HepG2 (cell line): ENCODE results near the gene RRAD. TPM values are rescaled to one million over a fixed set of nuclear protein-coding genes. Genes with fewer than 3 reads are reported as not detected.

Experiments
- KLF16 ChIP-seq, 2 experiments: sonication (generic) in 1 of 2; formaldehyde crosslinking in 1 of 2; IDR thresholded peaks; 2 replicates each; pipeline versions ENCODE4 v1.6.1 to v1.8.0; 2016 to 2023; ENCODE audit warnings: missing genetic modification reagents in 2 of 2, missing compliant biosample characterization in 1 of 2
- MBNL3 ChIP-seq: fragments of 250-450 bp; sonication (Bioruptor Pico); conservative IDR thresholded peaks from 2 replicates; pipeline ENCODE4 v1.8.0; 2022; ENCODE audit warnings: mild to moderate bottlenecking, inconsistent platforms
- PAX8 ChIP-seq: sonication (generic); formaldehyde crosslinking; IDR thresholded peaks from 2 replicates; pipeline ENCODE4 v1.8.0; 2022; ENCODE audit warnings: mild to moderate bottlenecking, missing genetic modification reagents, borderline replicate concordance
- ZNF747 ChIP-seq: sonication (generic); formaldehyde crosslinking; IDR thresholded peaks from 2 replicates; pipeline ENCODE4 v1.8.1; 2023; ENCODE audit warnings: missing genetic modification reagents, mild to moderate bottlenecking, borderline replicate concordance
- polyA plus RNA-seq, 8 experiments: library from polyadenylated mRNA; depleted of rRNA in 3 of 8; stranded (reverse) in 7 of 8; unstranded in 1 of 8; fragments of >200 nt; fragmentation: Illumina TruSeq in 4 of 8; extraction: Trizol in 4 of 8; gene quantifications; 2 replicates each; pipeline versions ENCODE4 v1.2.1 to v1.2.3, GENCODE V29; 2011 to 2016; ENCODE audit warnings: low read depth in 4 of 8, missing spikeins in 1 of 8, mixed read lengths in 1 of 8; ENCODE audit not compliant: insufficient read depth in 1 of 8
- total RNA-seq, 5 experiments: library from RNA; depleted of rRNA; stranded (reverse); fragments of >200 nt; fragmentation: Illumina TruSeq; extraction: Trizol; gene quantifications; 2 replicates each; pipeline ENCODE4 v1.2.3, GENCODE V29; 2016; ENCODE audit warnings: low read depth in 1 of 5
- TF ChIP-seq, protein P1 (sequence below), 2 experiments: sonication (generic) in 1 of 2; formaldehyde crosslinking in 1 of 2; IDR thresholded peaks; 2 replicates each; pipeline versions ENCODE4 v1.4.0 to v1.6.1; 2016 to 2020; ENCODE audit warnings: borderline replicate concordance in 1 of 2, low read depth in 1 of 2, mild to moderate bottlenecking in 1 of 2, missing genetic modification reagents in 1 of 2
- TF ChIP-seq, protein P2 (sequence below): sonication (generic); formaldehyde crosslinking; IDR thresholded peaks from 2 replicates; pipeline ENCODE4 v1.4.0; 2020; ENCODE audit warnings: mild to moderate bottlenecking, missing genetic modification reagents
- TF ChIP-seq, protein P3 (sequence below): fragments of 450-650 bp; IDR thresholded peaks from 2 replicates; pipeline ENCODE4 v1.6.1; 2017; ENCODE audit warnings: mild to moderate bottlenecking
- TF ChIP-seq, protein P4 (sequence below): IDR thresholded peaks from 2 replicates; pipeline ENCODE4 v1.6.1; 2012; ENCODE audit warnings: inconsistent platforms
- TF ChIP-seq, protein P5 (sequence below): sonication (generic); formaldehyde crosslinking; IDR thresholded peaks from 2 replicates; pipeline ENCODE4 v1.4.0; 2020; ENCODE audit warnings: missing genetic modification reagents

Gene RRAD
- total and polyA plus RNA-seq, 2 of the 13 experiments (the other 11 are each of a cell fraction or from before 2014, with no cell fraction given) = 0.80 to 1.1 TPM

DNA sequence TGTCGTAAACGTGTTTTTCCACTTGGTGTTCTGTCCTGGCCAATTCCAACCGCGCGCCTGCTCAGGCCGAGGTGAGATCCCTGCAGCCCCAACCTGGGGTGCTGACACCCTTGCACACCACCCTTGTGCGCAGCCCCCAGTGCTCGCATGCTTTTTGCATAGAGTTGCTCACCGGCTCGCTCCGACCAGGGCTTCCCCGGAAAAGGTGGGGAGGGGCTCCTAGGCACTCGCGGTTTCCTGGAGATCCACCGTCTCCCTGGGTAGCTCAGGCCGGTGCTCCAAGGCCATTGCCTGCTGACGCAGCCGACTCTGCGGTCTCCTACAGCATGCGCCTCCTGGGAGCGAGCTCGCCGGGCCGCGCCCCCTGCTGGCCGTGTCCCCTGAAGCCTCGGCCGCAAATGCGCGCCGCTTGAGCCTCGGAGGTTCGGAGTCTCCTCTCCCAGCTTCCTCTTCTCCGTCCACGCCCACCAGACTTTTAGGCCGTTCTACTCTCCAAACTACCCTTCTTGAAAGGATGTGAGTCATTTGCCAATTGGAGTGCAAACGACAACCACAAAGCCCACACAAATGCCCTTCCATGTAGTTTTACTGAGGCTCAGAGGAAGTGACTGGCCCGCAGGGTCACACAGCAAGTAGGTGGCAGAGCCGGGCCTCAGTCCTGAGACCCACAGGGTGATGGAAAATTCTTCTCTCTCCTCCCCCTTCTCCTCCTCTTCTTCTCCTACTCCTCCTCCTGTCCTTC lies 52.2 kb downstream of the RRAD start (continued):
- TF ChIP-seq, protein P1, sequence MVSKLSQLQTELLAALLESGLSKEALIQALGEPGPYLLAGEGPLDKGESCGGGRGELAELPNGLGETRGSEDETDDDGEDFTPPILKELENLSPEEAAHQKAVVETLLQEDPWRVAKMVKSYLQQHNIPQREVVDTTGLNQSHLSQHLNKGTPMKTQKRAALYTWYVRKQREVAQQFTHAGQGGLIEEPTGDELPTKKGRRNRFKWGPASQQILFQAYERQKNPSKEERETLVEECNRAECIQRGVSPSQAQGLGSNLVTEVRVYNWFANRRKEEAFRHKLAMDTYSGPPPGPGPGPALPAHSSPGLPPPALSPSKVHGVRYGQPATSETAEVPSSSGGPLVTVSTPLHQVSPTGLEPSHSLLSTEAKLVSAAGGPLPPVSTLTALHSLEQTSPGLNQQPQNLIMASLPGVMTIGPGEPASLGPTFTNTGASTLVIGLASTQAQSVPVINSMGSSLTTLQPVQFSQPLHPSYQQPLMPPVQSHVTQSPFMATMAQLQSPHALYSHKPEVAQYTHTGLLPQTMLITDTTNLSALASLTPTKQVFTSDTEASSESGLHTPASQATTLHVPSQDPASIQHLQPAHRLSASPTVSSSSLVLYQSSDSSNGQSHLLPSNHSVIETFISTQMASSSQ (IDR thresholded peaks at IDR 0.05; ENCODE audit: low read depth) = no peak
- TF ChIP-seq, protein P1 (CRISPR knock-in tag; IDR thresholded peaks at IDR 0.05; ENCODE audit: borderline replicate concordance) = peak; percentile 61; the same call in 1 of the 2 replicates
- TF ChIP-seq, protein P2, sequence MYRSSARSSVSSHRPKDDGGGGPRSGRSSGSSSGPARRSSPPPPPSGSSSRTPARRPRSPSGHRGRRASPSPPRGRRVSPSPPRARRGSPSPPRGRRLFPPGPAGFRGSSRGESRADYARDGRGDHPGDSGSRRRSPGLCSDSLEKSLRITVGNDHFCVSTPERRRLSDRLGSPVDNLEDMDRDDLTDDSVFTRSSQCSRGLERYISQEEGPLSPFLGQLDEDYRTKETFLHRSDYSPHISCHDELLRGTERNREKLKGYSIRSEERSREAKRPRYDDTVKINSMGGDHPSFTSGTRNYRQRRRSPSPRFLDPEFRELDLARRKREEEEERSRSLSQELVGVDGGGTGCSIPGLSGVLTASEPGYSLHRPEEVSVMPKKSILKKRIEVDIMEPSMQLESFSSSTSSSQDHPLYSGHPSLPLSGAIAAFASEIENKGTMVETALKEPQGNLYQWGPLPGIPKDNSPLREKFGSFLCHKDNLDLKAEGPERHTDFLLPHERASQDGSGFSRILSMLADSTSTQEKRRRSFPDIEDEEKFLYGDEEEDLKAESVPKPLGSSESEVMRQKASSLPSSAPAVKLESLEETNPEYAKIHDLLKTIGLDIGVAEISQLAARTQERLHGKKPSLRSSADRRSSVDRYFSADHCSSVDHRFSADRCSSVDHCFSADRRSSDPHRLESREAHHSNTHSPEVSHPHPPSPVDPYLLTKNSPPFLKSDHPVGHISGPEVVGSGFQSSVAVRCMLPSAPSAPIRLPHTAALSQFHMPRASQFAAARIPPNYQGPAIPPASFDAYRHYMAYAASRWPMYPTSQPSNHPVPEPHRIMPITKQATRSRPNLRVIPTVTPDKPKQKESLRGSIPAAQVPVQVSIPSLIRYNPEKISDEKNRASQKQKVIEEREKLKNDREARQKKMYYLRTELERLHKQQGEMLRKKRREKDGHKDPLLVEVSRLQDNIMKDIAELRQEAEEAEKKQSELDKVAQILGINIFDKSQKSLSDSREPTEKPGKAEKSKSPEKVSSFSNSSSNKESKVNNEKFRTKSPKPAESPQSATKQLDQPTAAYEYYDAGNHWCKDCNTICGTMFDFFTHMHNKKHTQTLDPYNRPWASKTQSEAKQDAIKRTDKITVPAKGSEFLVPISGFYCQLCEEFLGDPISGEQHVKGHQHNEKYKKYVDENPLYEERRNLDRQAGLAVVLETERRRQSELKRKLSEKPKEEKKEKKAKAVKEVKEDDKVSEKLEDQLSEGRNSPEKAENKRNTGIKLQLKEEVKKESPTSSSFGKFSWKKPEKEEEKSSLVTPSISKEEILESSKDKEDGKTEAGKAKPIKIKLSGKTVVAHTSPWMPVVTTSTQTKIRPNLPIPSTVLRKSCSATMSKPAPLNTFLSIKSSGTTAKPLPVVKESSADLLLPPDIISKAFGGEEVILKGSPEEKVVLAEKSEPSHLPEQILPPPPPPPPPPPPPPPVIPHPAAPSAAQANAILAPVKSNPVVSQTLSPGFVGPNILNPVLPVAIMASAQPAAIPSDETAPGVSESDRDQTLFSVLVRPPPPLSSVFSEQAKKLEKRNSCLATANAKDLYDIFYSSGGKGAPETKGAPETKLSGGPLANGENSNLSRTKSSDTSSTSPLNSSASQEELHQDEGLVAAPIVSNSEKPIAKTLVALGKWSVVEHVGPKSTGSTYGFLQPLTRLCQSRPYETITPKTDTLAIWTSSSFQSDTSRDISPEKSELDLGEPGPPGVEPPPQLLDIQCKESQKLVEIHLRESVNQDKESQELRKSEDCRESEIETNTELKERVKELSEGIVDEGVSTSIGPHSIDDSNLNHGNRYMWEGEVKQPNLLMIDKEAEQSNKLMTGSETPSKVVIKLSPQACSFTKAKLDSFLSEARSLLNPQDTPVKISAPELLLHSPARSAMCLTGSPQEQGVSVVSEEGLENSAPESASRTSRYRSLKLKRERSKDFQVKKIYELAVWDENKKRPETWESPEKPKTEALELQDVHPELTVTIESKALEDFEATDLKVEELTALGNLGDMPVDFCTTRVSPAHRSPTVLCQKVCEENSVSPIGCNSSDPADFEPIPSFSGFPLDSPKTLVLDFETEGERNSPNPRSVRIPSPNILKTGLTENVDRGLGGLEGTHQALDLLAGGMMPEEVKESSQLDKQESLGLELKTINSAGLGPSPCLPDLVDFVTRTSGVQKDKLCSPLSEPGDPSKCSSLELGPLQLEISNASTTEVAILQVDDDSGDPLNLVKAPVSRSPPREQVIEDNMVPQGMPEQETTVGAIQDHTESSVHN (CRISPR knock-in tag) = no peak
- TF ChIP-seq ZNF747 (CRISPR knock-in tag) = peak; percentile 87; the same call in 1 of the 2 replicates
- TF ChIP-seq, protein P3, sequence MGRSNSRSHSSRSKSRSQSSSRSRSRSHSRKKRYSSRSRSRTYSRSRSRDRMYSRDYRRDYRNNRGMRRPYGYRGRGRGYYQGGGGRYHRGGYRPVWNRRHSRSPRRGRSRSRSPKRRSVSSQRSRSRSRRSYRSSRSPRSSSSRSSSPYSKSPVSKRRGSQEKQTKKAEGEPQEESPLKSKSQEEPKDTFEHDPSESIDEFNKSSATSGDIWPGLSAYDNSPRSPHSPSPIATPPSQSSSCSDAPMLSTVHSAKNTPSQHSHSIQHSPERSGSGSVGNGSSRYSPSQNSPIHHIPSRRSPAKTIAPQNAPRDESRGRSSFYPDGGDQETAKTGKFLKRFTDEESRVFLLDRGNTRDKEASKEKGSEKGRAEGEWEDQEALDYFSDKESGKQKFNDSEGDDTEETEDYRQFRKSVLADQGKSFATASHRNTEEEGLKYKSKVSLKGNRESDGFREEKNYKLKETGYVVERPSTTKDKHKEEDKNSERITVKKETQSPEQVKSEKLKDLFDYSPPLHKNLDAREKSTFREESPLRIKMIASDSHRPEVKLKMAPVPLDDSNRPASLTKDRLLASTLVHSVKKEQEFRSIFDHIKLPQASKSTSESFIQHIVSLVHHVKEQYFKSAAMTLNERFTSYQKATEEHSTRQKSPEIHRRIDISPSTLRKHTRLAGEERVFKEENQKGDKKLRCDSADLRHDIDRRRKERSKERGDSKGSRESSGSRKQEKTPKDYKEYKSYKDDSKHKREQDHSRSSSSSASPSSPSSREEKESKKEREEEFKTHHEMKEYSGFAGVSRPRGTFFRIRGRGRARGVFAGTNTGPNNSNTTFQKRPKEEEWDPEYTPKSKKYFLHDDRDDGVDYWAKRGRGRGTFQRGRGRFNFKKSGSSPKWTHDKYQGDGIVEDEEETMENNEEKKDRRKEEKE = no peak
- TF ChIP-seq, protein P4, sequence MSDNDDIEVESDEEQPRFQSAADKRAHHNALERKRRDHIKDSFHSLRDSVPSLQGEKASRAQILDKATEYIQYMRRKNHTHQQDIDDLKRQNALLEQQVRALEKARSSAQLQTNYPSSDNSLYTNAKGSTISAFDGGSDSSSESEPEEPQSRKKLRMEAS = peak; percentile 94
- no peak for TF ChIP-seq PAX8 (CRISPR knock-in tag)
- TF ChIP-seq MBNL3 (CRISPR knock-in tag) = no peak
- no peak for TF ChIP-seq KLF16 (CRISPR knock-in tag; IDR thresholded peaks at IDR 0.05)
- TF ChIP-seq, protein P5, sequence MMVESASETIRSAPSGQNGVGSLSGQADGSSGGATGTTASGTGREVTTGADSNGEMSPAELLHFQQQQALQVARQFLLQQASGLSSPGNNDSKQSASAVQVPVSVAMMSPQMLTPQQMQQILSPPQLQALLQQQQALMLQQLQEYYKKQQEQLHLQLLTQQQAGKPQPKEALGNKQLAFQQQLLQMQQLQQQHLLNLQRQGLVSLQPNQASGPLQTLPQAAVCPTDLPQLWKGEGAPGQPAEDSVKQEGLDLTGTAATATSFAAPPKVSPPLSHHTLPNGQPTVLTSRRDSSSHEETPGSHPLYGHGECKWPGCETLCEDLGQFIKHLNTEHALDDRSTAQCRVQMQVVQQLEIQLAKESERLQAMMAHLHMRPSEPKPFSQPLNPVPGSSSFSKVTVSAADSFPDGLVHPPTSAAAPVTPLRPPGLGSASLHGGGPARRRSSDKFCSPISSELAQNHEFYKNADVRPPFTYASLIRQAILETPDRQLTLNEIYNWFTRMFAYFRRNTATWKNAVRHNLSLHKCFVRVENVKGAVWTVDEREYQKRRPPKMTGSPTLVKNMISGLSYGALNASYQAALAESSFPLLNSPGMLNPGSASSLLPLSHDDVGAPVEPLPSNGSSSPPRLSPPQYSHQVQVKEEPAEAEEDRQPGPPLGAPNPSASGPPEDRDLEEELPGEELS = no peak
